ENCODE results near the gene ALKBH7. TPM values are rescaled to one million over a fixed set of nuclear protein-coding genes. Genes with fewer than 3 reads are reported as not detected.

The ALKBH7 gene
- total RNA-seq, 3 donors from 2014 or later: 68.3 to 101 (median 76.7) TPM

GRCh38 chr19:6416658-6417405 is 44.2 kb downstream of the ALKBH7 start:
- DNase-seq (ENCODE audit: low spot score in 2 of 2): no peak
- intact Hi-C loops (cut with DNase I; ENCODE audit: low total_unique reads): no loop called here
- H3K4me1 ChIP-seq: no peaks in the 10 kb centered on the region

DNA sequence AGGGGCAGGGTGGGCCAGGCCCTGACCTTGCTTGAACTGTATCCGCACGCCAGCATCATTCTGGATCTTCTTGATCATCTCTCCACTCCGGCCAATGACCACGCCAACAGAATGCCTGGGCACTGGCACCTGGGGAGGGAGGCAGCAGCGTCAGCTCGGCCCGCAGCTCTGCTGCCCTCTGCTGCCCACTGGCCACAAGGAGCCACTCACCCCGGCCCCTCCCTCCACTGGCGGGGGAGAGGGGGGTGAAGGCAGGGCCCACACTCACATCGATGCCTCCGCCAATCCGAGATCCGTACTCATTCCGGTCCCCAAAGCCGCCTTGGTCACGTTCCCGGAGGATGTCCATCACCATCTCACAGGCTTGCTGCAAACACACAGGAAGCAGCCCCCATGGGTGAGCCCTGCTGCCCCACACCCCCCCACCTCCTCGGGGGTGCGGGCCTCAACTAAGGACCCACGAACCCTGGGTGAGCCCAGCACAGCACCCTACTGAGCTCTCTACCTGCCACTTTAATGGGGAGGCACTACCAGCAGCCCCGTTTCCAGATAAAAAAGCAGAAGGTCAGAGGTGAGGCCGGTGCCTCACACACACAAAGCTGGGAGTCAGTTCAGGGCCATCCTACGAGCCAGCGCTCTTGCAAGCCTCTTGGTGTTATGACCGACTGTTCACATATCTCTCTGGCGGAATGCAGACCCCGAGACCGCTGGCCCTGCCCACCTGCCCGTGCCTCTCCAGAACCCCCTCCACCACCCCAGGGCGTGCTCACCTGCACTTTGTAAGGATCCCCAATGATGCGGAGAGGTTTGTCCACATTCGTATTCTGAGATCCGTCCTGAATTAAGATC is 45.3 kb downstream of the ALKBH7 start:
- TF ChIP-seq POLR2AphosphoS5 (IDR thresholded peaks at IDR 0.05): no peak
- no peak for TF ChIP-seq POLR2A (IDR thresholded peaks at IDR 0.05)
- TF ChIP-seq CTCF (IDR thresholded peaks at IDR 0.05): no peak
- Histone ChIP-seq H3K9me3 (no peaks in the 10 kb centered on the region), H3K27me3 (no peaks in the 10 kb centered on the region), H3K36me3 (peaks cover 27% of the 10 kb centered on the region), H3K4me3 (no peak overlapping the region), H3K27ac (no peak overlapping the region), H3K4me1 (peaks cover under 1 to 7% of the 10 kb centered on the region in 2 donors)
- no peak for DNase-seq (ENCODE audit: low spot score in 2 of 2)
- intact Hi-C loops (cut with DNase I; ENCODE audit: low total_unique reads): no loop called here

More at GRCh38 chr19:6416658-6417405, 44.2 kb downstream of the ALKBH7 start:
- H3K27me3 ChIP-seq: no peaks in the 10 kb centered on the region
- peaks cover 27% of the 10 kb centered on the region for H3K36me3 ChIP-seq
- no peaks in the 10 kb centered on the region for H3K9me3 ChIP-seq
- TF ChIP-seq POLR2AphosphoS5 (IDR thresholded peaks at IDR 0.05) (no peak), CTCF (IDR thresholded peaks at IDR 0.05) (no peak), POLR2A (IDR thresholded peaks at IDR 0.05) (no peak)
- H3K27ac ChIP-seq: no peak overlapping the region
- H3K4me3 ChIP-seq: no peak overlapping the region

DNA sequence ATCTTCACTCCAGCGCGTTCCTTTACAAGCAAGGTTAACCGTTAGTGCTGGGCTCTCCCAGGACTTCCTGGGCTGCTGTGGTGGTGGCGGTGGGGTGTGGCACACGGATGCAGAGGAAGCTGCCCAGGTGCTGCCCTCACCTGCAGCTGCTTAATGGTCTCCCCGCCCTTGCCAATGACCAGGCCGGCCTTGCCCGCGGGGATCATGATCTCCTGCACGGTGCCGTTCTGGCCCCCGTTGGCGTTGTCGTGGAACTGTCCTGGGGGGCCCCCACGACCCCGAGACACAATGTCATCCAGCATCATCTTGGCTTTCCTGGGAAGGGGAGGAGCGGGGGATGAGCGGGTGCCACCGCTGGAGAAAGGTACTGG is 46.0 kb downstream of the ALKBH7 start:
- Histone ChIP-seq H3K36me3 (peaks cover 27% of the 10 kb centered on the region), H3K4me1 (peaks cover 3 to 11% of the 10 kb centered on the region in 2 donors), H3K27ac (no peak overlapping the region)

DNA sequence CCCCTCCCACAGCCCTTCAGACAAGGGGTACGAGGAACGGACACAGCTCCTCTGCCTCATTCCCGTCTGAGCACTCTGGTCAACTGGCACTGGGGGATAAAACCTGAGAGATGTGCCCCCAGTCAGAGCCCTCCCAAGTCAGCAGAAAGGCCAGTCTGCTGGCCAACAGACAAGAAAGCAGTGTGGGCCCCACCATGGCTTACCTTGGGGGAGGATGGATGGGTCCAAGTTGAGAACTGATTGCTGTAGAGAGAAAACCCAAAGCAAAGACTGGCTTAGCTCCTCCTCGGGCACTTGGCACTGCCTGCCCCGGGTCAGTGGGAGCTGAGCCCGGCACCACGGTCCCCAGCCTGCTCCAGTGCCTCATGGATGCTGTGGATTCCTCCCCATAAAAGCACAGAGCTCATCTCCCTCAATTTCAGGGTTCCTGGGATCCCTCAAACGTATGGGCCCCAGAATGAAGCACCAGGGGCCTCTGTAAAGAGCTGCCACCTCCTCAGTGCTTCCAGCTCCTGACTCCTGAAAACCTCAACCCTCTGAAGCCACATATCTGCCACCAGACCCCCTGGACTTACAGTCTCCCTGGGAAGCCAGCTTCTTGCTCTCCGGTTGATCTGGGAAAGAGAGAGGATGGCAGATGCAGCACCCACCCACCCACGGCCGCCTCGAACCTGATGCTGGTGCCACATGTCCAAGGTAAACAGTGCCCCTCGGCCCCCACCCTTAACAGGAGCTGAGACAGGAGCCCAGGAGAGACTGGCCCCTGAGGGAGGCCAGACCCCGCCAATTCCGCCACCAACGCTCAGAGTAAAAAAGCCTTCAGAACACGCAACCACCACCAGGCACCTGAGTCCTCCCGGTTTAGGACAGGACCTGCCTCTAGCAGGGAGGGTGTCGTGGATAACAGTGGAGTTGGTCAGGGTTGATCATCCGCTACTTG is 48.8 kb downstream of the ALKBH7 start:
- no peaks in the 10 kb centered on the region for H3K27me3 ChIP-seq
- no peak overlapping the region for H3K27ac ChIP-seq
- no peak for TF ChIP-seq POLR2A (IDR thresholded peaks at IDR 0.05)
- no peak for TF ChIP-seq CTCF (IDR thresholded peaks at IDR 0.05)
- TF ChIP-seq POLR2AphosphoS5 (IDR thresholded peaks at IDR 0.05): no peak
- intact Hi-C loops (cut with DNase I; ENCODE audit: low total_unique reads): no loop called here
- no peak for DNase-seq (ENCODE audit: low spot score in 2 of 2)
- peak overlapping the region in 1 of 3 donors; percentile 16 for H3K4me3 ChIP-seq
- peaks cover 5% of the 10 kb centered on the region for H3K36me3 ChIP-seq
- no peaks in the 10 kb centered on the region for H3K9me3 ChIP-seq
- H3K4me1 ChIP-seq: peaks cover 3 to 11% of the 10 kb centered on the region in 2 donors

More for the DNA sequence above, 46.0 kb downstream of the ALKBH7 start:
- Histone ChIP-seq H3K27me3 (no peaks in the 10 kb centered on the region), H3K4me3 (no peak overlapping the region), H3K9me3 (no peaks in the 10 kb centered on the region)
- DNase-seq (ENCODE audit: low spot score in 2 of 2): no peak
- intact Hi-C loops (cut with DNase I; ENCODE audit: low total_unique reads): no loop called here
- TF ChIP-seq POLR2A (IDR thresholded peaks at IDR 0.05) (no peak), POLR2AphosphoS5 (IDR thresholded peaks at IDR 0.05) (no peak), CTCF (IDR thresholded peaks at IDR 0.05) (no peak)

Data from breast epithelium (tissue), 4 donors.